H1 (cell line): ENCODE data around the gene AKR1D1.

ENCODE experiments used
- EZH2 ChIP-seq: fragments of 200-600 bp; sonication (generic); IDR thresholded peaks from 2 replicates; pipeline ENCODE4 v1.7.1; 2012; ENCODE audit warnings: low read depth, mild to moderate bottlenecking, moderate library complexity, low read length, inconsistent platforms; ENCODE audit not compliant: severe bottlenecking
- HDAC6 ChIP-seq: IDR thresholded peaks from one replicate; pipeline ENCODE4 v1.7.1; 2012; ENCODE audit warnings: low read depth, mild to moderate bottlenecking, inconsistent platforms, low read length, moderate library complexity
- TF ChIP-seq, protein P1 (sequence below): IDR thresholded peaks from 2 replicates; pipeline ENCODE4 v1.6.1; 2011; ENCODE audit warnings: low read length, improper control_type of control experiment

DNA sequence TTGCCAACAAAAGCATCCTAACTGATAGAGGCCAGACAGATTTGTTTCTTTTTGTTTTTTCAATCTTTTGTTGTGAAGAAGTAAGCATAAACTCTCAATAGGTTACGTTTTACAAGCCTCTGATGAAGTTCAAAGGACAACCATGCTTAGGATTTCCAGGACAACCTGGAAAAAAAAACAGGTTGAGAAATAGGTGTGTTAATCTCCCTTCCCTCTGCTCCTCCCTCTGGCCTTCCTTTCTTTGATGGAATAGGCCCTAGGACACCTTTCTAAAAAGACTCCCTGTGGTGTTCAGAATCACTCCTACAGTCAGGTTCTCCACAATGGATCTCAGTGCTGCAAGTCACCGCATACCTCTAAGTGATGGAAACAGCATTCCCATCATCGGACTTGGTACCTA is at the start of gene AKR1D1:
- TF ChIP-seq EZH2 (no peak), HDAC6 (no peak)
- TF ChIP-seq, protein P1, sequence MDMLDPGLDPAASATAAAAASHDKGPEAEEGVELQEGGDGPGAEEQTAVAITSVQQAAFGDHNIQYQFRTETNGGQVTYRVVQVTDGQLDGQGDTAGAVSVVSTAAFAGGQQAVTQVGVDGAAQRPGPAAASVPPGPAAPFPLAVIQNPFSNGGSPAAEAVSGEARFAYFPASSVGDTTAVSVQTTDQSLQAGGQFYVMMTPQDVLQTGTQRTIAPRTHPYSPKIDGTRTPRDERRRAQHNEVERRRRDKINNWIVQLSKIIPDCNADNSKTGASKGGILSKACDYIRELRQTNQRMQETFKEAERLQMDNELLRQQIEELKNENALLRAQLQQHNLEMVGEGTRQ: no peak
